Measurements from ENCODE around the gene ARL4D.

The ARL4D gene

DNA sequence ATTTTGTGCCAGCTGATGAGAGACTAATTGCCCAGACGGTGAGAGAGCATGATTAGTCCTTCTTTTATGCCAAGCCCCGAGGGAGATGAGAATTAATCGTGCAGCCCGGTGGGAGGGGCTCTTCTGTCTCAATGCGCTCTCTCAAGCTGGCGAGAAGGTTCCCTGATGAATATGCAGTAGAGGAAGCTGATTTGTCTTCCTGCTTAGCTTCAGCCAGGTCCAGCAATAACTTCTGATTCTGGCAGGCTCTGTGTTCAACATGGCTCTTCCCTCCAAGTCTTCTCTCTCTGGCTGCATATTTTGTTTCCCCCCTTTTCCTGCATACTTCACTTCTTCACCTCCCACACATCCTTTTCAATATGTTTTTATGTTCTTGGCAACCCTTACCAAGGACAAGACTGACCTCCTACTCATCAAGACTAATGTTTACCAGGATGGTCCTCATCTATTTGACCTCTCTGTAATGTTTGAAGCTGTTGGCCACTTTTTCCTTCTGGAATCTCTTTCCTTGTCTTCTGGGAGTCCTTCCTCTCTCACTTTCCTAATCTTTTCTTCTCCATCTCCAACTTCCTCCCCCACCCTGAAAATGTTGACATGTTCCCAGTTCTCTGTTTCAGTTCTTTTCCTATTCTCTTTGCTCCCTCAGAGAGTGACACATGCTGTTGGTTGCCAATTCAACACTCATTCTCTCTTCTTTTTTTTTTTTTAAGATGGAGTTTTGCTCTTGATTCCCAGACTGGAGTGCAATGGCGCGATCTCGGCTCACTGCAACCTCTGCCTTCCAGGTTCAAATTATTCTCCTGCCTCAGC lies 33.1 kb downstream of the ARL4D start:
- no peak for DNase-seq

DNA sequence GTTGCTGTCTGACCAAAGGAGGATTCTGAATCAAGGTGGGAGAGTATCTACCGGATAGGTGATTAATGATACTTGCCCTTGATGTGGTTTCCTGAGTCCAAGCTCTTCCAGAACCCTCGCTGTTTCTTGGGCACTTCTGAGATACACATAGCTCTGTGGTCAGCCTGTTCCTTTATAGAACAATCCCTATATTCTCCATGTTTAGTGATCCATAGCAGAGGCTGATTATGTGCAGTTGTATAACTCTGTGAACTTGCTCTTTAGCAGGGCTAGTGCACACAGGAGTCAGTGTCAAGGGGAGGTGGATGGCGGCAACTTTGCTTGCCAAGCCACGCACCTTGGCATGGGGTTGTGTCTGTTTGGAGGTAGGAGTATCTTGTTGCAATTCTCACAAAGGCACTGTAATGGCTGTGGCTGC lies 36.1 kb downstream of the ARL4D start:
- no peak for DNase-seq

DNA sequence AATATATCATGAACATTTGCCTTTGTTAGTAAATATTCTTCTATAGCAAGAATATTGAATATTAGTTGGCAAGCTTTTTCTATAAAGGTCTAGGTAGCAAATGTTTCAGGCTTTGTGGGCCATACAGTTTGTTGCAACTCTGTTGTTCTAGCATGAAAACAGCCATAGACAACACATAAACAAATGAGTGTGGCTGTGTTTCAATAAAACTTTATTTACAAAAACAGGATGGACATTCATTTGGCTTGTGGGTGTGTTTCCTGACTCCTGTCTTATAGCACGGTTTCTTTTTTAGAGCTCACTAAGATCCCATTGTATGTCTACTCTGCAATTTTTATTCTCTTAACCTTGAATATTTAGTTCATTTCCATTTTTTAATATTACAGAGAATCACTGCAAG lies 39.0 kb downstream of the ARL4D start:
- no peak for DNase-seq

DNA sequence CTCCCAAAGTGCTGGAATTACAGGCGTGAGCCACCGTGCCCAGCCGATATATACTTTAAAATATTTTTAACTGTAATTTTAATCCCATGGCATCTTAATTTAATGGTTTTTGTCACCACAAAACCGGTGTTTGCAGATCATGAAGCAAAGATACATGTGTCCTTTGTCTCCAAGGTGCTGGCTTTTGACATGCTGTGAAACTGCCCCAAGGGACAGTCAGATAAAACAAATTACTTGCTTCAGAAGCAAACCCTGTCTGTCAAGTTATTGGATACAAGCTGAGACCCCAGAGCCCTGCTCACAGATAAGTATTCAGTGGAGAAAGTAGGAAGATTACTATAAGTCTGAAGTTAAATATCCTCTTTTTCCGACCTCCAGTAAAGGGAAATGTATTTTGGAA lies 39.8 kb downstream of the ARL4D start:
- no peak for DNase-seq

DNA sequence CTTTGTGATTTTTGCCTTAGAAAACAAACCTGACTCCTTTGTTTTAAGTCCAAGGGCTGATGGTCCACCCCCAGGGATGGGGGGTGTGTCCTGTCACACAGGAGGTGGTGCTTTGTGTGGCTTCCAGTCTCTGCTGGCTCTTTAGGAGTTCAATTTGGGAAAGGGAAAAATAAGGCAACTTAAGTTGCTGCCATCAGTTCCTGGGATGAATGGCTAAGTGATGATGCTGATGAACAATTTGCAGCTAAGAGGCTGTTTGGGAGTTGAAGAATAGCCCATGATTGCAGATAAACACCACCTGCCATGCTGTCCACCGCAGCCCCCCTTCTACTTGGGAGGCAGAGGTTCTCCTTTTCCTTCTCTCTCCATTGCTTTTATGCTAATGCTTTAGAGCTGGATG lies 40.2 kb downstream of the ARL4D start:
- no peak for DNase-seq

DNA sequence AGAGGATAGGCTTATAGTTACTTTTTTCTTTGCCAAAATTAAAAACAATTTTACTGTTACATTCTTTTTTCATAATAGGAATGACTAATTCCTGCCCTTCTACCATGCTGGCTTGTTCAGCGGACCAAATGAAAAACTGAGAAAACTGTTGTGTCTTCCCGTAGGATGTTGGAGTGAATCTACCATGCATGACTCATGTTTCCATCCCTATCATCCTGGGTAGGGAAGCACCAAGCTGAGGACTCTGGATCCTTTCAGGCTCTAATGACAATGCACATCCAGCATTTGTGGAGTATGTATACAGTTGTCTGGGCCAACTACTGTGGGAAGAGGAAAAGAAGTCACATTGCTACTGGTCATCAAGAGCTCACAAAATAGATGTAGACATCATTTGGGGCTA lies 43.9 kb downstream of the ARL4D start:
- no peak for DNase-seq

DNA sequence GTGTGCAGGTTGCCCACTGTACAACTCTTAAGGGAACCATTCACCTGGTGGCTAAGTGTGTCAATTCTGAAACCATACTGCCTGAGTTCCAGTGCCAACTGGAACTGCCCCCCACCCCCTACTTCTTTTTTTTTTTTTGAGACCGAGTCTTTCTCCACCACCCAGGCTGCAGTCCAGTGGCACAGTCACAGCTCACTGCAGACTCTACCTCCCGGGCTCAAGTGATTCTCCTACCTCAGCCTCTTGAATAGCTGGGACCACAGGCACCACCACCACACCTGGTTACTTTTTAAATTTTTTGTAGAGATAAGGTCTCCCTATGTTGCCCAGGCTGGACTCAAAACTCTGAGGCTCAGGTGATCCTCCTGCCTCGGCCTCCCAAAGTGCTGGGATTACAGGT lies 44.6 kb downstream of the ARL4D start:
- DNase-seq, result no peak

DNA sequence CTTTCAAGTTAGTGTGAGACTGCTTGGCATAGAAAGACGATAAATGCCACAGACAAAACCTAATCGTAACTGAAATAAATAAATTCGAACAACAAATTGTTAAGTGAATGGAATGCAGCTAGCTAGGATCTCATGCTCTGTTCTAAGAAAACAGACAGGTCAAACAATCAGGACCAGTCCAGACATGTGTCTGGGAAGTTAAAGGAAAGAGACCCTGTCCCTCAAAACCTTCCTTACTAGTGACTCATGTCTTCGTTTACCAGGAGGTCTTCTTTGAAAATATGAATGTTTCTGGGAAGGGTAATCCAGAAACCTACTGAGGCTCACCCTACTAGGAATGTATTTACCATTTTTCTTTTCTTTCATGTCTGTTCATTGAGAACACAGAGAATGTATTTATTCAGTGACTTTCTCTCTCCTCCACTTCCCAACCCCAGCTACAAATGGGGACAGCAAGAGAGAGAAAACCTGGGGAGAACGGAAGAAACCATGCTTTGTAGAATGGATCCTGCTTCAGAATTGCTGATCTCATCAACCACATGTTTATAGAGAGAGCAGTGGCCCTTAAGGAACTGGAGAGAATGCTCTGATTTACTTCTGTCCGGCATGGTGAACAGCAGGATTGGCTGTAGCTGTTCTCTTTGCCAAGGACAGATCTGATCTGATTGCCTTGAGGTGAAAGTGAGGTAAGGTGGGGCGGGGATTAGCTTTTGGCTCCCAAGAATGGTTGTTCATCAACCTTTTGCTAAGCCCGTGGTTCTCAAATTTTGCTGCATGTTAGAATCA lies 45.6 kb downstream of the ARL4D start:
- DNase-seq, result no peak

DNA sequence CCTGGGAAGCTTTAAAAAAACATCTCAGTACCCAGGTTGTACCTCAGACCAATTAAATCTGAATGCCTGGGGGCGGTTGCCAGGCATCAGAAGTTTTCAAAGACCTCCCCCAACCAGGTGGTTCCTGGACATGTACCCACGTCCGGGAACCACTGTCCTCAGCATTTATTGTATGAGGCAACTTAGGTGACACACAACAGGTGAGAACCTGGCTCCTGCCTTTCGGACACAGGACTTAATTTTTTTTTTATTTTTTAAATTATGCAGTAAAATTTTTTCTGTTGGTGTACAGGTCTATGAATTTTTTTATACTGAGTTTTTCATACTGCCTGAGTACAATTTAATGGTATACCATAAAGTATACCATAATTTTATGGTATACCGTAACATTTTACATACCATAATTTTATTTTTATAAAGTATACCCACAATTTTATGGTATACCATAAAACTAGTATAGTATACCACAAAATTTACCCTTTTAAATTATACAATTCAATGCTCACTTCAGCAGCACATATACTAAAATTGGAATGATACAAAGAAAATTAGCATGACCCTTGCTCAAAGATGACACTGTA lies 46.3 kb downstream of the ARL4D start:
- DNase-seq, result no peak

DNA sequence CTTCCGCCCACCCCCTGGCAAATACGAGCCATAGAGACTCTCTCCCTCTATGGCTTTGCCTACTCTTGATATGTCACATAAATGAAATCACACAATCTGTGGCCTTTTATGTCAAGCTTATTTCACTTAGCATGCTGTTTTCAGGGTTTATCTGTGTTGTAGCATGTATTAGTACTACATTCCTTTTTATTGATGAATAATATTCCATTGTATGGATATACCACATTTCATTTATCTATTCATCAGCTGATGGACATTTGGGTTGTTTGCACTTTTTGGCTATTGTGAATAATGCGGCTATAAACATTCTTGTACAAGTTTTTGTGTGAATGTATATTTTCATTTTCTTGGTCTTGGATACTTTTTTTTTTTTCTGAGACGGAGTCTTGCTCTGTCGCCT lies 48.0 kb downstream of the ARL4D start:
- DNase-seq, result no peak

DNA sequence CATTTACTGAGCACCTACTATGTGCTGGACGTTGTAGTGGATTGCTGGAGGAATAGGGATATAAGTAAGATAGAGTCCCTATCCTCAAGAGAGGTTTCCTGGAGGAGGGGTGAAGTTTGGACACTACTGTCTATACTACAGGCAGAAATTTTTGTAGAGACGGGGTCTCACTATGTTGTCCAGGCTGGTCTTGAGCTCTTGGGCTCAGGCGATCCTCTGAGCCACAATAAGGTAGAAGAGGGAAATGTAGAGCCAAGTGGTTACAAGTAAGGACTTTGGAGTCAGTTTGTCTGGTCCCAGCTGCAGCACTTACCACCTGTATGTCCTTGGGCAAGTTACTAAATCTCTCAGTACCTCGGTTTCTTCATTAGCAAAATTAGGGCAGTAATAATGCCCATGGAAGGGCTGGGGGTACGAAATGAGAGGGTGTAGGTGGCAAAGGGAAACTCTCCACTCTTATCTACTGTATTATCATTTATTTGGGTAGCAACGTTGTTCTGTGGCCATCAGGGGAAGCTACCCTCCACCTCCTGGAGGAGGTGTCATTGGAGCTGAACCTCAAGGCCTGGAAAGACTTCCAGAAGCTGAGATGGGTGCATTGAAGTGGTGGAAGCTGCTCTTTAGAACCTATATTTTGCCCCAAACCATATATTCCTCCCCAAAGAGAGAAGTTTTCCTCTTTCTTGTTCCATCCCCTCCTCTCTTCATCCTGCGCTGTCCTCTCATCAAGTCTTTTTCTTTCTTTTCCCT lies 50.1 kb downstream of the ARL4D start:
- no peak for DNase-seq

DNA sequence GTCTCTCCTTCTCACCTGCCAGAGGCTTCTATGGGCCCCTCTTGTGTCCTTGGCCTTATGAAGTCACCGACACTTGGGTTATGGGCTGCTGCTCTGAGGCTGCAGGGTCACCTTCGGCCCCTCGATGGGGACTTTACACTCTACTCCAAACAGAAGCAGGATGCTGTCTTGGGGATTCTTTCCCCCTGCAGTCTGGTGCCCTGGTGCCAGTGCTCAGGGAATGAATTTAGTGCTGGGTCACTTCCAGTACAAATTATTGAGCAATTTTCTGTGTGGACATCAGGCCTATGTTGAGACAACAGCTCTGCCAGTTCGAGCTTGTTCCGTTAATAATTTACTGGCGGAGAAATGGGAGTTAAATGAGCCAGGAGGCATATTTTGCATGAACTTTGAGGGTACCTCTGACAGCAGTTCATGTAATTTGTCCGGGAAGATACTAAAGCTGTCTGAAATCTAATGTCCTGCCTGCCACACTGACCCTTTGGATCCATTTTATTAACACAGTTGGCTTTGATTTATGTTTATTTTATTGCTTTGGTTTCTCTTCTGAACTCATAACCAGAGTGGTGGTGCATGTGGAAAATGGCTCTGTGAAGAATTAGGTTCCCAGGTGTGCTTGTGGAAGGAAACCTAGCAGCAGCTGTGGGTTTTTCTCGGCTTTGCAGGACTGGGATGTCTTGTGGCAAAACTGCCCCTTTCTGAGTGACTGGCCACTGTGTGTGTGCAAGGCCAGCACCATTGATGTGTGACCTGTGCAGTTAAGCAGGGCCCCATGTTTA lies 50.9 kb downstream of the ARL4D start:
- DNase-seq, result no peak

Measured in activated naive CD4-positive, alpha-beta T cell (primary cell).